NOMO-1 (cell line): ENCODE results near the gene R3HCC1L.
A peak's percentile ranks its signal among the peaks of the same experiment; 100 is the strongest.

Experiments used
- DNase-seq, 2 experiments: peaks; one replicate each; lab custom pipeline; 2025; ENCODE audit not compliant: unreplicated experiment in 2 of 2; lab: John Stamatoyannopoulos, UW

R3HCC1L gene

DNA sequence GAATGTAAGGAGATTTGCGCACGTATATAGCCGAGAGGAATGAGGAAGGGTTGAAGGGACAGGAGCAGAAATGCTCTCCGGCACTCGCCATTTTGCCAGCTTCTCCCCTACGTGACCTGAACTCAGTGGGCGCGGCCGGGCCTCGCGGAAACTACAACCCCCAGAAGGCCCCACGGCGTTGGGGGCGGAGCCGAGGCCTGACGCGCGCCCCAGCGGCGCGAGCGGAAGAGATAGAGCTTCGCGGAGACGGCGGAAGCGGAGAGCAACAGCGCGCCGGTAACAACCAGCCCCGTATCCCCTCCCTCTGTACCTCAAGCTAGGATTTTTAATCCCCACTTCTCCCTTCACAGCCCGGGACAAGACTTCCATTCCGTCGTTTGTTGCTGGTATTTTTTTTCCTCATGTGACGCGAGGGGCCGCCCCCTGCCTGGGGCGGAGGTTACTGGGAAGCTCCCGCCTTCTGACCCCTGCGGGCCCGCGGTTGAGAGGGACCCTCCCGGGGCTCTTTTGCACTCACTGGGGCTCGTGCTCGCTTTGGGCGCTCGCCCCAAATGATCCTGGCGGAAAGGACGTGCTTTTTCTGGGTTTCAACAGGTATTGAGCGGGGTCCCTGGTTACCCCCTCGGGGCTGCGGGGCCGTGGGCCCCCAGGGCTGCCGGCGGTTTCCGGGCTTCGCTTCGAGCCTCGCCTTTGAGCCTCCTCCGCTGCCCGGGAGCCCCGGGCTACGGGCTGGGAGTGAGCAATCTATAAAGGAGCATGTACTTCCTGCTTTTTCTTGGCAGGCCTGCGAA, at the start of gene R3HCC1L:
TSS of gene R3HCC1L (plus strand) at position 227 of the 791 bp plus-strand sequence. CDS start 73,458 bp downstream, outside the sequence.
- DNase-seq: peak; percentile 81 to 95

DNA sequence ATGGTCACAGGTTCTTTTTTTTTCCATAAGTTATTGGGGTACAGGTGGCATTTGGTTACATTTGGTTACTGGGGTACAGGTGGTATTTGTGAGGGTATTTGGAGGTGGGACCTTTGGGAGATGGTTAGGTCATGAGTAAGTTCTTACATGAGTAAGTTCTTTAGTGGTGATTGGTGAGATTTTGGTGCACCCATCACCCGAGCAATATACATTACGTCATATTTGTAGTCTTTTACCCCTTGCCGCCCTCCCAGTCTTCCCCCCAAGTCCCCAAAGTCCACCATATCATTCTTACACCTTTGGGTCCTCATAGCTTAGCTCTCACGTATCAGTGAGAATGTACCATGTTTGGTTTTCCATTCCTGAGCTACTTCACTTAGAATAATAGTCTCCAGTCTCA, 49.2 kb upstream of the R3HCC1L start:
- DNase-seq: no peak

GRCh38 chr10:98086837-98087708, 47.4 kb upstream of the R3HCC1L start:
- no peak for DNase-seq

GRCh38 chr10:98088186-98088971, 46.1 kb upstream of the R3HCC1L start:
- no peak for DNase-seq

- peak; percentile 83 to 94 for DNase-seq
These were observed 43.6 kb upstream of the R3HCC1L start for GRCh38 chr10:98090822-98091221.

GRCh38 chr10:98096316-98096715, 38.1 kb upstream of the R3HCC1L start:
- DNase-seq: no peak

GRCh38 chr10:98096731-98097130, 37.7 kb upstream of the R3HCC1L start:
- no peak for DNase-seq

DNA sequence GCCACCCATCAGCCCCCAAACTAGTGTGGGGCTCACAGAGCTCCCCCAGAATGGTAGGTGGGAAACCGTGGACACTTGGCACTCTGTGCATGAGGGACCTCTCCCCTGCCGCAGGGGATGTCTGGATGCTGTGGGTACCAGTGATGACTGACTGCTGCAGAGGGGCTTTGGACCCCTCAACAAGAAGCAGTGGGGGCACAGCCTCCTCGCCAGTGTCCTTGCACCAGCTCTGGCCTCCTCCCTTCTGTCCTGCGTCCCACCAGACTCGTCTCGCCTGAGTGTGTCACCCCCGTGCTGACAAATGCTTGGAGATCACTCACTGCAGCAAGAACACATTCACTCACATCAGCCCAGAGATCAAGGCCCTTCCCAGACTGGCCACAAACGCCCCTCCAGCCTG, 37.3 kb upstream of the R3HCC1L start:
- no peak for DNase-seq

GRCh38 chr10:98097616-98098015, 36.8 kb upstream of the R3HCC1L start:
- no peak for DNase-seq

DNA sequence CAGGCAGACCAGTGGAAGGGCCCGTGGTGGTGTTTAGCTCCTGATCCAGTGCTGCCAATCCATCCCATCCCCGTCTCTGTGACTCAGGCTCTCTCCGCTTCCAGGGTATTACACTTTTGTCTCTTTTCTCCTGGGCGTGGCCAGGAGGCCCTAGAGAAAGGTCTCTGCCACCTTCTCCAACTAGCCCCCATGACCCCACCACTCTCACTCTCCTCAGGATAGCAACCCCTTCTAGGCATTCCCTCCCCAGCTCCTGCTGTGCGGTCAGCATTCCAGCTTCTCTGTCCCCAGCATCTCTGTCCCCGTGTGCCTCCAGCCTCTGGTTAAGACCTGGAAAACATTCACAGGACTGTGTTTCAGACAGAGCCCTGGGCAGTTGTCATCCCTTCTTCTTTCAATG, 36.2 kb upstream of the R3HCC1L start:
- DNase-seq: no peak

GRCh38 chr10:98100476-98100875, 34.0 kb upstream of the R3HCC1L start:
- no peak for DNase-seq

DNA sequence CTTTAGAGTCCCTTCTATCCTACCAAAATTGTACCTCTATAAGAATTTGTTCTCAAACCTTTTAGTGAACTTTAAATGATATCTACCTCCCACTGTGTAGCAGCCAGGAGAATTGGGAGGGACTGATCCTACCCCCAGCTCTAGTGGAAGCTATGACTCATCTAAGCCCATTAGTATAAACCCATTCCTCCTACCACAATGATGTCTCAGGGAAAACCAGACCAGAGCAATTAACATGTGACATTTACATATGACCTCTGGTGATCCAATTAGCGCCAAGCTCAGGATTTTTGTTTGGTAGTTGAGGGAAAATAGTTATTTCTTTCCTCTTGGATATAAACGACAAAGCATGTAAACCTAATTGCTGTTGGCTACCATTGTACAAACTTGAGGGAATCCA, 33.1 kb upstream of the R3HCC1L start:
- no peak for DNase-seq

DNA sequence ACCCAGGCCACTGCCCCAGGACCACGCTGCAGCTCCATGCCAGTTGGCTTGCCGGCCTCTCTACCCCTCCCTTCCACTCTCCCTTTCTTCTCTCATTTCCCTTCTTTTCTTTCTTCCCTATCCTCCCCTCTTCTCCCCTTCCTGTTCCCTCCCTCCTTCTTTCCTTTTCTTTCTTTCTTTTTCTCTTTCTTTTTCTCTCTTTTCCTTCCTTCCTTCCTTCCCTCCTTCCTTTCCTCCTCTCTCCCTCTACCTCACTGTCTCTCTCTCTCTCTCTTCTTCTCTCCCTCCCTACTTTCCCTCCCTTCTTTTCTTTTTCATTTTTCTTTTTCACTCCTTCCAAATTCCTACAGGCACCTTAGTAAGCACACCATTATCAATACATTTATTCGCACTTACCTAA, 30.3 kb upstream of the R3HCC1L start:
- no peak for DNase-seq

- no peak for DNase-seq
These were observed 27.9 kb upstream of the R3HCC1L start for GRCh38 chr10:98106531-98106930.

DNA sequence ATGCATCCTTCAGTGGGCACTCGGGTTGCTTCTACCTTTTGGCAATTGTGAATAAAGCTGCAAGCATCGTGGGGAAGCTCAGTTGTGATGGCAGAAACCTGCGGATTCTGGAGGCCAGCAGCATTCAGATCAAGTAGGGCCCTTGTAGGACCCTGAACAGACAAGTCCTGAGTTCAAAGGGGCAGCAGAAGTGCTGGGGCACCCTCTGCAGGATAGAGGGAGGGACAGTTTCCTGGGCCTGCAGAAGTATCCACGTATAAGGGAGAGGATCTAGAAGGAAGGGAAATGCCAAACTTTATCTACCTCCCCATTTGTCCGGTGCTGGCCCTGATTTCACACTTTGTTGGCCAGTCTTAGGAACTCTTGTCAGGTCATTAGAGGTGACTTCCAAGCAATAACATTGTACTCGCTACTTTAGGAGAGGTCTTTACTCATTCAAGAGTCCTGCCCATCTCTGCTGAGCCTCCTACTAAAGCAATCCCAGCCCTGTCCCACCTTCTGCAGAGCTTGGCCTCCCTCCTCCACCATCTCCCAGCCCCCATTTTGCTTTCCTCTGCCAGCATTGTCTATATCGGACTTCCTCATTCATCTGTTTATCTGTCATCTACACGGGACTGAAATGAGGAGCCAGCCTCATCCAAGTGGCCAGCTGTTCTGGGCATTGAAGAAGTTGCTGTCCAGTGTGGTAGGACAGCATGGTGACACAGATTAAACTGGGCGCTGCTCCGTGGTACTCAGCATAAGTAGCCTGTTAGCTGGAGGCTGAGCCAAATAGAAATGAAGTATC, 26.6 kb upstream of the R3HCC1L start:
- no peak for DNase-seq

DNA sequence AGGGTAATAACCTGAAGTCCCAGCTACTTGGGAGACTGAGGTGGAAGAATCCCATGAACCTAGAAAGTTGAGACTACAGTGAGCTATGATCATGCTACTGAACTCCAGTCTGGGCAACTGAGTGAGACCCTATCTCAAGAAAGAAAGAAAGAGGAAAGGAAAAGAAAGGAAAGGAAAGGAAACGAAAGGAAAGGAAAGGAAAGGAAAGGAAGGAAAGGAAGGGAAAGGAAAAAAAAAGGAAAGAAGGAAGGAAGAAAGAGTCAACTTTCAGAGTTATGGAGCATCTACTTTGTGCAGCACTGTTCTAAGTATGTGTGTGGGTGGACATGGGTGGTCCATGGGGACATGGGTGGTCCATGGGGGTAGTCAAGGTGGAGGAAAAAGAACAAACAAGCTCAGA, 24.1 kb upstream of the R3HCC1L start:
- no peak for DNase-seq

- DNase-seq: peak; percentile 69 to 80
These were observed 19.2 kb upstream of the R3HCC1L start for GRCh38 chr10:98115031-98115787.

GRCh38 chr10:98119891-98120290, 14.6 kb upstream of the R3HCC1L start:
- no peak for DNase-seq

DNA sequence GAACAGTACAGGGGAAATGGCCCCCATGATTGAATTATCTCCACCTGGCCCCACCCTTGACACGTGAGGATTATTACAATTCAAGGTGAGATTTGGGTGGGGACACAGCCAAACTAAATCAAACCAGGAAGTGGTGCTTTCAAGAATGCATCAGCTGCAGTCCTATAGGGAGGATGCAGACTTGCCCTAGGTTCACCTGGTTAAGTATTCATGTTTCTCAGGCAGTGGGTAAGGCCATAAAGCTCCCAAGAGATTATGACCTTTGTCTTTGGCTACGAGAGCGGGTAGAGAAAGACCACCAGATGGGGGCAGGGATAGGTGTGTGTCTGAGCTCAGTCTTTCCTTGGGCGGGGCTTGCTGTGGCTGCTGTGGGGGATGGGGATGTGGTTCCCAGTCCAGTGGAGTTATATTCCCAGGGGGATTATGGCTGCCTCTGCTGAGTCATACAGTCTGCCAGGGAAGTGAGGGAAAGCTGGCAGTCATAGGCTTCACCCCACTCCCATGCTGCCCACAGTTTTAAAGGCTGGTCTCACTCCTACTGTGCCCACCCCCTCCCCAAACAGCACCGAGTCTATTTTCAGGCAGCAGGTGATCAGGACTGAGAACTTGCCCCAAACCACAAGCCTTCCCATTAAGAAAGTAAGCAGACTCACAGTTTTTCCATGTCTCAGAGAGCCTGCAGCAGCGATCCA, 8.4 kb upstream of the R3HCC1L start:
- DNase-seq: no peak
